Breast epithelium (tissue), 4 donors: ENCODE data around the gene FCRL2. TPM values are rescaled to one million over a fixed set of nuclear protein-coding genes. Genes with fewer than 3 reads are reported as not detected.
A peak's percentile ranks its signal among the peaks of the same experiment; 100 is the strongest.

Experiments used
- DNase-seq, 2 donors: peaks; one replicate each; pipeline ENCODE4 v3.0.0-alpha.2; 2019; ENCODE audit warnings: low spot score in 2 of 2
- H3K27ac ChIP-seq, 2 donors: fragments of 200-600 bp; sonication (generic) in 1 of 2; one replicate each; pipeline ENCODE4 v1.5.1; 2016 to 2019; ENCODE audit warnings: mild to moderate bottlenecking in 1 of 2
- H3K27me3 ChIP-seq, 2 donors: fragments of 200-600 bp; sonication (generic) in 1 of 2; one replicate each; pipeline versions ENCODE4 v1.5.1 to v1.6.0; 2017 to 2019; ENCODE audit warnings: control low read depth in 1 of 2, mild to moderate bottlenecking in 1 of 2
- H3K36me3 ChIP-seq: fragments of 200-600 bp; one replicate; pipeline ENCODE4 v1.5.1; 2019
- H3K4me1 ChIP-seq, 2 donors: fragments of 200-600 bp; sonication (generic); one replicate each; pipeline ENCODE4 v1.5.1; 2016 to 2019; ENCODE audit warnings: control low read depth in 1 of 2
- H3K4me3 ChIP-seq, 3 donors: fragments of 200-600 bp; sonication (generic); 1 replicate in 2 of 3; 2 replicates in 1 of 3; pipeline ENCODE4 v1.5.1; 2016 to 2019; ENCODE audit warnings: mild to moderate bottlenecking in 3 of 3, moderate library complexity in 2 of 3
- H3K9me3 ChIP-seq, 2 donors: fragments of 200-600 bp; sonication (generic) in 1 of 2; one replicate each; pipeline ENCODE4 v1.5.1; 2016 to 2019; ENCODE audit warnings: control low read depth in 1 of 2
- CTCF ChIP-seq, 3 donors: fragments of 450-650 bp; IDR thresholded peaks; one replicate each; pipeline ENCODE4 v1.5.1; 2016 to 2017; ENCODE audit warnings: antibody characterized with exemption in 3 of 3, mild to moderate bottlenecking in 3 of 3, moderate library complexity in 3 of 3
- POLR2A ChIP-seq: fragments of 450-650 bp; IDR thresholded peaks from one replicate; pipeline ENCODE4 v1.6.1; 2016; ENCODE audit warnings: antibody characterized with exemption, mild to moderate bottlenecking, moderate library complexity
- POLR2AphosphoS5 ChIP-seq, 3 donors: sonication (generic); formaldehyde crosslinking; IDR thresholded peaks; one replicate each; pipeline ENCODE4 v1.6.1; 2017; ENCODE audit warnings: antibody characterized with exemption in 3 of 3
- intact Hi-C: fragments of 100-400 bp; cut with DNase I; formaldehyde crosslinking; loops from one replicate; pipeline ENCODE4 v1.15.1; 2023; ENCODE audit warnings: low total_unique reads
- total RNA-seq, 3 donors: library from RNA; depleted of rRNA; stranded (reverse); fragments of >200 nt; gene quantifications; one replicate each; pipeline ENCODE4 v1.1.0, GENCODE V29; 2016

FCRL2 gene
- total RNA-seq, 3 donors from 2014 or later, result under 0.01 to 0.66 (median 0.59) TPM

GRCh38 chr1:157721985-157722384 lies 54.9 kb downstream of the FCRL2 start:
- Histone ChIP-seq H3K4me3 (no peak overlapping the region), H3K4me1 (no peaks in the 10 kb centered on the region), H3K36me3 (no peaks in the 10 kb centered on the region), H3K27me3 (no peaks in the 10 kb centered on the region), H3K9me3 (peaks cover 7 to 14% of the 10 kb centered on the region in 2 donors), H3K27ac (no peak overlapping the region)
- intact Hi-C loops, result no loop called here
- TF ChIP-seq CTCF (IDR thresholded peaks at IDR 0.05) (no peak), POLR2AphosphoS5 (IDR thresholded peaks at IDR 0.05) (no peak), POLR2A (no peak)
- no peak for DNase-seq

- no peak for TF ChIP-seq POLR2A
- TF ChIP-seq POLR2AphosphoS5 (IDR thresholded peaks at IDR 0.05), result peak in 1 of 3 donors; percentile 28
- no peak for TF ChIP-seq CTCF (IDR thresholded peaks at IDR 0.05)
- no peaks in the 10 kb centered on the region for H3K27me3 ChIP-seq
- intact Hi-C loops, result no loop called here
- peak overlapping the region in 1 of 2 donors; percentile 14 for H3K27ac ChIP-seq
- DNase-seq, result peak in 1 of 2 donors; percentile 71
- no peaks in the 10 kb centered on the region for H3K9me3 ChIP-seq
- no peak overlapping the region for H3K4me3 ChIP-seq
- no peaks in the 10 kb centered on the region for H3K36me3 ChIP-seq
- no peaks in the 10 kb centered on the region for H3K4me1 ChIP-seq
Observed at GRCh38 chr1:157715736-157716135, 61.2 kb downstream of the FCRL2 start.

- Histone ChIP-seq H3K9me3 (no peaks in the 10 kb centered on the region), H3K27ac (no peak overlapping the region), H3K4me1 (no peaks in the 10 kb centered on the region), H3K36me3 (no peaks in the 10 kb centered on the region), H3K4me3 (no peak overlapping the region), H3K27me3 (no peaks in the 10 kb centered on the region)
- TF ChIP-seq POLR2A, result no peak
- no peak for DNase-seq
- intact Hi-C loops, result no loop called here
Observed at GRCh38 chr1:157711802-157712201, 65.1 kb downstream of the FCRL2 start.

GRCh38 chr1:157704878-157705277 lies 72.1 kb downstream of the FCRL2 start:
- no peak overlapping the region for H3K4me3 ChIP-seq
- TF ChIP-seq CTCF (IDR thresholded peaks at IDR 0.05), result no peak
- no peak for TF ChIP-seq POLR2A
- TF ChIP-seq POLR2AphosphoS5 (IDR thresholded peaks at IDR 0.05), result no peak
- no peaks in the 10 kb centered on the region for H3K9me3 ChIP-seq
- H3K27ac ChIP-seq, result no peak overlapping the region
- no peaks in the 10 kb centered on the region for H3K4me1 ChIP-seq
- no peaks in the 10 kb centered on the region for H3K36me3 ChIP-seq
- no peak for DNase-seq
- intact Hi-C loops, result loop anchor here (5.0 kb wide), 1 partner anchor 787 kb away; no protein-coding TSS in a partner anchor
- H3K27me3 ChIP-seq, result no peaks in the 10 kb centered on the region

GRCh38 chr1:157703981-157704380 lies 73.0 kb downstream of the FCRL2 start:
- TF ChIP-seq POLR2AphosphoS5 (IDR thresholded peaks at IDR 0.05) (no peak), CTCF (IDR thresholded peaks at IDR 0.05) (no peak), POLR2A (no peak)

More at GRCh38 chr1:157703981-157704380, 73.0 kb downstream of the FCRL2 start:
- DNase-seq, result no peak
- Histone ChIP-seq H3K9me3 (no peaks in the 10 kb centered on the region), H3K27ac (no peak overlapping the region), H3K27me3 (no peaks in the 10 kb centered on the region), H3K4me1 (no peaks in the 10 kb centered on the region), H3K4me3 (no peak overlapping the region), H3K36me3 (no peaks in the 10 kb centered on the region)
- intact Hi-C loops, result loop anchor here (5.0 kb wide), 1 partner anchor 788 kb away; no protein-coding TSS in a partner anchor
